H1 (cell line): ENCODE data around the gene PCGF3.

ENCODE experiments used
- CTCF ChIP-seq, 3 experiments: IDR thresholded peaks; 1 replicate in 2 of 3; 2 replicates in 1 of 3; pipeline versions ENCODE4 v1.5.1 to v1.6.1; 2011; ENCODE audit warnings: low read length in 3 of 3, mild to moderate bottlenecking in 3 of 3, inconsistent platforms in 2 of 3, low read depth in 1 of 3, moderate library complexity in 1 of 3; ENCODE audit not compliant: insufficient read depth in 1 of 3; ENCODE audit errors: control extremely low read depth in 1 of 3
- POLR2AphosphoS5 ChIP-seq: IDR thresholded peaks from 2 replicates; pipeline ENCODE4 v1.6.1; 2011; ENCODE audit warnings: low read depth, low read length

- TF ChIP-seq CTCF (IDR thresholded peaks at IDR 0.05; ENCODE audit: control extremely low read depth in 1 of 3, insufficient read depth in 1 of 3, low read depth in 1 of 3, low read length in 3 of 3) (peak in 2 of 3 experiments; percentile 87 to 99; a peak in 3 of 4 replicates), POLR2AphosphoS5 (peak; percentile 93)
Measured at GRCh38 chr4:674172-675035, 31.2 kb upstream of the PCGF3 start, which contains the start of the genes ATP5ME and MYL5.
